Stomach (tissue), 4 donors: ENCODE data around the gene TNRC6A.

ENCODE experiments used
- POLR2A ChIP-seq, 4 donors: fragments of 450-650 bp; IDR thresholded peaks; one replicate each; pipeline ENCODE4 v1.6.1; 2016; ENCODE audit warnings: antibody characterized with exemption in 4 of 4, control low read depth in 2 of 4, mild to moderate bottlenecking in 1 of 4, moderate library complexity in 1 of 4
- TF ChIP-seq, protein P1 (sequence below), 7 experiments: fragments of 450-650 bp in 4 of 7; fragments of 200-600 bp in 3 of 7; sonication (generic) in 3 of 7; IDR thresholded peaks; one replicate each; pipeline ENCODE4 v1.5.1; 2016 to 2019; ENCODE audit warnings: antibody characterized with exemption in 7 of 7, control low read depth in 2 of 7, mild to moderate bottlenecking in 1 of 7

DNA sequence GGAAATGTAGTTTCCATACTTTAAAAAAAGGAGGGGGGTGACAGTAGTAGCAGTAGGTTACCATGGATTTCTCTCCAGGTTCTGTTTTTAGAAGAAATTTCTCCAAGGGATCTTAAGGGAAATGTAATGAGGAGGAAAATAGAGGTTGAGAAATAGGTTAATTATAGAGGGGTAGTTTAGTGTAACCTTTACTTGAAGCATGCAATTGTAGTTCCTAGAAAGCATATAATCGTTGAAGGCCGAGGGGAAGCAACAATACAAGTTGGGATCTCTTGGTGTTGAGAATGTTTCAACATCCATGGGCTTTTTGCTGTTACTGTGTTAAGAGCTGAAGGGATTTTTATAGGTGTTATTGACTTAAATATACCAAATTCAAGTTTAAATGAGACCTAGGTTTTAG, 25.1 kb downstream of the TNRC6A start:
- TF ChIP-seq, protein P1, sequence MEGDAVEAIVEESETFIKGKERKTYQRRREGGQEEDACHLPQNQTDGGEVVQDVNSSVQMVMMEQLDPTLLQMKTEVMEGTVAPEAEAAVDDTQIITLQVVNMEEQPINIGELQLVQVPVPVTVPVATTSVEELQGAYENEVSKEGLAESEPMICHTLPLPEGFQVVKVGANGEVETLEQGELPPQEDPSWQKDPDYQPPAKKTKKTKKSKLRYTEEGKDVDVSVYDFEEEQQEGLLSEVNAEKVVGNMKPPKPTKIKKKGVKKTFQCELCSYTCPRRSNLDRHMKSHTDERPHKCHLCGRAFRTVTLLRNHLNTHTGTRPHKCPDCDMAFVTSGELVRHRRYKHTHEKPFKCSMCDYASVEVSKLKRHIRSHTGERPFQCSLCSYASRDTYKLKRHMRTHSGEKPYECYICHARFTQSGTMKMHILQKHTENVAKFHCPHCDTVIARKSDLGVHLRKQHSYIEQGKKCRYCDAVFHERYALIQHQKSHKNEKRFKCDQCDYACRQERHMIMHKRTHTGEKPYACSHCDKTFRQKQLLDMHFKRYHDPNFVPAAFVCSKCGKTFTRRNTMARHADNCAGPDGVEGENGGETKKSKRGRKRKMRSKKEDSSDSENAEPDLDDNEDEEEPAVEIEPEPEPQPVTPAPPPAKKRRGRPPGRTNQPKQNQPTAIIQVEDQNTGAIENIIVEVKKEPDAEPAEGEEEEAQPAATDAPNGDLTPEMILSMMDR (IDR thresholded peaks at IDR 0.05): no peak
- TF ChIP-seq POLR2A (IDR thresholded peaks at IDR 0.05): no peak
